Activated CD8-positive, alpha-beta memory T cell treated with anti-CD3 and anti-CD28 coated beads, Interleukin-2, amount 50 U/mL, for 4 hours (primary cell): Measurements from ENCODE around the gene MEIOSIN.
A peak's percentile ranks its signal among the peaks of the same experiment; 100 is the strongest.
"Not testable (repeated sequence)": the region's sequence is repeated elsewhere in the genome, so short reads cannot be mapped to it uniquely, and the experiment has no call there.

ENCODE experiments used
- DNase-seq: peaks from one replicate; pipeline ENCODE4 v3.0.0-alpha.2; 2020

The MEIOSIN gene

DNA sequence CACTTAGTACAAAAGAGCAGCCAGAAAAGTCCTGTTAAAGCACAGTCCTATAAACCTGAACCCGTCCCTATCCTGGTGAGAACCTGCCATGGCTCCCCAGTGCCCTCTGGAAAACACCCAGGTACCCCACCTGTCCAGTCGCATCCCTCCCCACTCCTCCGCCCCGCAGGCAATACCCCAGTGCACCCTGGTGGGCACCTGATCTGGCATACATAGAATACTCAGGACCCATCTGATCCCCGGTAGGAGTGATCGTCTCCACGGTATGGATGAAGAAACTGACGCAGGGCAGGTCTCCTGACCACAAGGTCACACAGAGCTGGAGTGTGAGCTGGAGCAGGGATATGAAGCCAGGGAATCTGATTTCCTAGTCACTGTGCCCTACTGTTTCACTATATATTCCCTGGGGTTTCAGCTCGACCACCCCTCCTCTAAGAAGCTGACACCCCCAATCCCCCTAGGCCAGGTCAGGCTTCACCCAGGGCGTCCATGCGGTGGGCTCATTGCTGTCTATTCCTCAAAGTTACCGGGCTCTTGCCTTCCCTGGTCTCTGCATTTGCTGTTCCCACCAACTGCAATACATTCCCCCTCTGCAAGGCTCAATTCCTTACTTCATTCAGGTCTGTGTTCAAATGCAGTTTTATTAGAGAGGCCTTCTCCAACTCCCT, 15.1 kb upstream of the MEIOSIN start:
- DNase-seq = no peak

DNA sequence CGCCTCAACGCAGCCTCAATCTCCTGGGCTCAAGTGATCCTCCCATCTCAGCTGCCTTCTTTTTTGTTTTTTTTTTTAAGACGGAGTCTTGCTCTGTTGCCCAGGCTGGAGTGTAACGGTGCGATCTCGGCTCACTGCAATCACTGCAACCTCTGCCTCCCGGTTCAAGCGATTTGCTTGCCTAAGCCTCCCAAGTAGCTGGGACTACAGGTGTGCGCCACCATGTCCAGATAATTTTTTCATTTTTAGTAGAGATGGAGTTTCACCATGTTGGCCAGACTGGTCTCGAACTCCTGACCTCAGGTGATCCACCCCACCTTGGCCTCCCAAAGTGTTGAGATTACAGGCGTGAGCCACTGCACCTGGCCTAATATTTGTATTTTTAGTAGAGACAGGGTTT, 13.2 kb upstream of the MEIOSIN start:
- DNase-seq = not testable (repeated sequence)

DNA sequence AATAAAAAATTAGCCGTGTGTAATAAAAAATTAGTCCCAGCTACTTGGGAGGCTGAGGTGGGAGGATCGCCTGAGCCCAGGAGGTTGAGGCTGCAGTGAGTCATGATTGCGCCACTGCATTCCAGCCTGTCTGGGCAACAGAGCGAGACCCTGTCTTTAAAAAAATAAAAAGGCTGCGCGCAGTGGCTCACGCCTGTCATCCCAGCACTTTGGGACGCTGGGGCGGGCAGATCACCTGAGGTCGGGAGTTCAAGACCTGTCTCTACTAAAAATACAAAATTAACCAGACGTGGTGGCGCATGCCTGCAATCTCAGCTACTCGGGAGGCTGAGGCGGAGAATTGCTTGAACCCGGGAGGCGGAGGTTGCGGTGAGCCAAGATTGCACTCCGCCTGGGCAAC, 4.6 kb upstream of the MEIOSIN start:
- DNase-seq = not testable (repeated sequence)

DNA sequence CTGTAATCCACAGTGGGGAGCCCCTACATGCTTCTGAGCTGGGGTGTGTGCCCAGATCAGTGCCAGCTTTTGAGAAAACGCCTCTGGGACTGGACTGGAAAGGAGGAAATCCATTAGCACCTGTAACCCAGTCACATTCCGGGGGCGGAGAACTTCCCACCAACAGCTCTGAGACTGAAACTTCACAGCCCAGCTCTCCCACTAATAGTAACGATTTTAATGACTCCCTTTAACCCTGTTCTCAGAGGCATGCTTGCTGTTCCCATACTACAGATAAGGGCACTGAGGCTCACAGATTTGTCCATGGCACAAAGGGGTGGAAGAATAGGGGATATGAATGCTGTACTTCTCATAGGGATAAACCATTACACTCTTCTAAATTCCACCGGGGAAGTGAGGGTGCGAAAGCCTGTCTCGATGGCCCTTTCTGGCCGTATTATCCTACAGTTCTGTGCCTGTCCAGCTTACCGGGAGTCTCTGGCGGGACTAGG, 3.4 kb upstream of the MEIOSIN start:
- no peak for DNase-seq

DNA sequence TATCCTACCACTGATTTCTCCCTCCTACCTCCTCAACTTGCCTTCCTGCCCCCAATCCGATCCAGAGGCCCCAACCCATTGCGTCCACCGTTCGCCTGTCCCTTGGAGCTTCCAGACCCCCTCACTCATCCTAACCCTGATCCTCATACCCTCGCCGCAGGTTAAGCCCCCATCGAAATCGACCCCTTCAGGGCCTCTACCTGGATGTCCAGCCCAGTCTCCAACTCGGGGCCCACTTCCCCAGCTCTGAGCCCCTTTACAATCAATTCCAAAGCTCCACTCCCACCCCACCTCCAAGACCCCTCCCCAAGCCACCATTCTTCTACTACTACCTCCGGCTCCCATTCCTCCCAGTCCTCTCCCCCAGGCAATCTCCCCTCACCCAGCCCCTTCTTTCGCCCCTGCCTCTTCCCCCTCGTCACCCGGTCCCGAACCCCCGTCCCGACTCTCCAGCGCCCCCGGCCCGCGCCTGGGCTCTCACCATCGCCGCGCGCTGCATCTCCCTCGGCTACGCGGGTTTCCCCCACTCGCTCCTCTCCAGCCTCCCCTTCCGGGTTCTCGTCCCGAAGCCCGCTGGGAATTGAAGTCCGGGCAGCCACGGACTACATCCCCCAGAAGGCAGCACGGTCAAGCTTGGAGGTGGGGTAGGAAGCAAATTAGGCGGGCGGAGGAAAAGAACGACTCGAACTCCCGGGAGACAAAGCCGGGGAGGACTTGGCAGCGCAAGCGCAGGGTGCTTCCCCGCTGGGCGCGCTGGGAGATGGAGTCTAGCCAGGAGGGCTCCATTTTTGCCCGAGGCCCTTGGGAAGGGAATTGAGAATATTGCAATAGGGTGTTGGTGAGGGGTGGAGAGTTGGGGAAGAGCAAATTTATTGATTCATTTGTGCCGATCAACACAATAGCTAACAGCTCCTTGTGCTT, 2.6 kb upstream of the MEIOSIN start, which contains the start of gene FBXO46:
Gene FBXO46, minus strand, starts transcription at position 529 of the 921 bp plus-strand sequence. CDS start 17,401 bp downstream, outside the sequence.
- DNase-seq = peak; percentile 93

DNA sequence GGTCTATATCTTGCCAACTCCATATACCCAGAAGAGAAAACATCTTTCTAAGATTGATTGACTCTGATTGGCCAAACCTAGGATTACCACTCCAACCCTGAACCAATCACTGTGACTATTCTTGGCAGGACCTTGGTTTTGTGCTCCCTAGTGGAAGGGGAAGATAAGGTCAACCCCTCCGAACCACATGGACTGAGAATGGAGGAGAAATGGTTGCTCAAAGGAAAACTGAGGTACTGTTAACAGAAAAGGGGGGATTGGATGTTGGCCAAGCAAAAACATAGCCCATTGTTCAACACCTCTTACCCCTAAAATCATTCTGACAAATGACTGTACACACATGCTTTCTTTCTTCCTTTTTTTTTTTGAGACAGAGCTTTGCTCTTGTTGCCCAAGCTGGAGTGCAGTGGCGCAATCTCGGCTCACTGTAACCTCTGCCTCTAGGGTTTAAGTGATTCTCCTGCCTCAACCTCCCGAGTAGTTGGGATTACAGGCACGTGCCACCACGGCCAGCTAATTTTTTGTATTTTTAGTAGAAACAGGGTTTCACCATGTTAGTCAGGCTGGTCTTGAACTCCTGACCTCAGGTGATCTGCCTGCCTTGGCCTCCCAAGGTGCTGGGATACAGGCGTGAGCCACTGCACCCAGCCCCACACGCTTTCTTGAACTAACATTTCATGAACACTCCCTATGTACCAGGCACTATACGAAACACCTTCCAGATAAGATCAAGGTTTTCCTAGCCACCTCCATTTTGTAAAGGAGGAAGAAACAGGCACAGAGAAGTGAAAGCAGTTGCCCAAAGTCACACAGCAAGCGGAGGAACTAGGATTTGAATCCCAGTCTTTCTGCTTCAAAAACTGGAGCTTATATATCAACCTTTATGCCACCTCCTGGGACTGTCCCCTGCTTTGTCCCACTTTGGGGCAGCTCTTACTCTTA, 6.5 kb downstream of the MEIOSIN start:
- DNase-seq = no peak

DNA sequence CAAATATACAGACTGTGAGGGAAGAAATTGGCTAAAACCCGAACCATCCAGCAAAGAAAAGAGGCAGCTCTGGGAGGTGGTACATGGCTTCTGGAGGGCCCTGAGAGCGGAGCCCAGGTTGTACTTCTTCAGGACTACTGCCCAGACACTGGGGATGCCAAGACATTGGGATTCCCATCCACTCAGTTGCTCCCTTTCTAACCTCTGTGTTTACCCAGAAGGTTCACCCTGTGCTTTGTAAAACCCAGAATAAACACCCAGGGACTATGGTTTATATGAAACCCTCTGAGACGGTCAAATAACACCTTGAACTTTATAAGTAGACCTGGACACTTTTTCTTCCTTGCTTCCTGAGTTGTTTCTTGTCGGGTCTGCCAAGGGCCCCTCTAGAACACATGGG, 9.7 kb downstream of the MEIOSIN start:
- no peak for DNase-seq

DNA sequence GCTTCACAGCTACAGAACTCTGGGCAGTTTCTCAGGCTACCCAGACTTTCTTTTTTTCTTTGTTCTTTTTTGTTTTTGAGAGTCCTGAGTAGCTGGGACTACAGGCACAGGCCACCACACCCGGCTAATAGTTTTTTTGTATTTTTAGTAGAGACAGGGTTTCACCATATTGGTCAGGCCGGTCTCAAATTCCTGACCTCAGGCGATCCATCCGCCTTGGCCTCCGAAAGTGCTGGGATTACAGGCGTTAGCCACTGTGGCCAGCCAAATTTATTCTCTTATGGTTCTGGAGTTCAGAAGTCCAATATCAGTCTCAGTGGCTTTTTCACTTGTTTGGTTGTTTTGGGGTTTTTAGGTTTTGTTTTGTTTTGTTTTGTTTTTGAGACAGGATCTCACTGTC, 12.4 kb downstream of the MEIOSIN start:
- DNase-seq = no peak

DNA sequence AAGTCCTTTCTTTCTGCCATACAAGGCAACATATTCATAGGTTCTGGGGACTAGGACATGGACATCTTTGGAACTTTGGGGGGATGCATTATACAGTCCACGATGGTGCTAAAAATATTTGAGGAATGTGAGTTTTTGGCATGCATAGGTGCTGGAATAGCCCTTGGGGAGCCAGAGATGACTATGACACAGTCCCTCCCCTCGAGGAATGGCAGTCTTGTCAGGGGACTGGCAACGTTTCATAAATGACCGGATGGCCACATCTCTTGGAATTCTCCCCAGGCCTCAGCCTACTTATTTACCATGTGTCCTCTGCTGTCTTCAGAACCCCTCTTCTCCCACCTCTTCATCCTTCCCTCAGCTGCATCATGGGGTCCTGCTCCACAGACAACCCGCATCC, 13.6 kb downstream of the MEIOSIN start:
- DNase-seq = no peak

DNA sequence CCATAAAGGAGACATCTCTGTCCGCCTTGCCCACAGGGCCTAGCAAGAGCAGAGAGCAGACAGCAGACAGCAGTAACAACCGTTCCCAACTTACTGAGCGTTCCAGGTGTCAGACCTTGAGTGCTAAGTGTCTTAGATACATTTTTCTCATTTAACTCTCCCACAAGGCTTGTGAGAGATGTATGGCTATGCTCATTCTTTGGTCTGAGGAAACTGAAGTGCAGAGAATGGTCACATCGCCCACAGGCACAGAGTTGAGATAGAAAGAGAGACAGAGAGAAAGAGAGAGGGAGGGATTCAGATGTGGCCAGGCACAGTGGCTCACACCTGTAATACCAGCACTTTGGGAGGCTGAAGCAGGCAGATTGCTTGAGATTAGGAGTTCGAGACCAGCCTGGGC, 14.3 kb downstream of the MEIOSIN start:
- no peak for DNase-seq

DNA sequence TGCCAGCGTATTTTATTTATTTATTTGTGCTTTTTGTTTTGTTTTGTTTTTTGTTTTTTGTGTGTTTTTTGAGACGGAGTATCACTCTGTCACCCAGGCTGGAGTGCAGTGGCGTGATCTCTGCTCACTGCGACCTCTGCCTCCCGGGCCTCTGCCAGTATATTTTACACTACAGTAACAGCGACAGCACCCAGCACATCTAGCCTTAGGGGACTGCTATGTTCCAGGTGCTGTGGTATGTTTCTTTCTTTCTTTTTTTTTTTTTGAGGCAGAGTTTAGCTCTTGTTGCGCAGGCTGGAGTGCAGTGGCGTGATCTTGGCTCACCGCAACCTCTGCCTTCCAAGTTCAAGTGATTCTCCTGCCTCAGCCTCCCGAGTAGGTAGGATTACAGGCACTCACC, 18.2 kb downstream of the MEIOSIN start:
- DNase-seq = not testable (repeated sequence)

DNA sequence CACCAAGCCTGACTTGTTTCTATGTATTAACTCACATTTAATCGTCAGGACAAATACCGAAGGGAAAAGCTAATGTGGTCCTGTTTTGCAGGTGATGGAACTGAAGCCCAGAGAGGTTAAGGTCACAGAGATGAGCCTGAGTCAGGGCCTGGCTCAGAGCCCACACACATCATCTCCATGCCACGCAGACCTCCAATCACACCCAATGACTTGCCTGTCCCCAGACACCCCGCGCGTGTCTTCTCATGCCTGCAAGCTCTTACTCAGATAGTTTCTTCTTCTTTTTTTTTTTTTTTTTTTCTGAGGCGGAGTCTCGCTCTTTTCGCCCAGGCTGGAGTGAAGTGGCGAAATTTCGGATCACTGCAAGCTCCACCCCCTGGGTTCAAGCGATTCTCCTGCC, 19.4 kb downstream of the MEIOSIN start:
- DNase-seq = no peak

DNA sequence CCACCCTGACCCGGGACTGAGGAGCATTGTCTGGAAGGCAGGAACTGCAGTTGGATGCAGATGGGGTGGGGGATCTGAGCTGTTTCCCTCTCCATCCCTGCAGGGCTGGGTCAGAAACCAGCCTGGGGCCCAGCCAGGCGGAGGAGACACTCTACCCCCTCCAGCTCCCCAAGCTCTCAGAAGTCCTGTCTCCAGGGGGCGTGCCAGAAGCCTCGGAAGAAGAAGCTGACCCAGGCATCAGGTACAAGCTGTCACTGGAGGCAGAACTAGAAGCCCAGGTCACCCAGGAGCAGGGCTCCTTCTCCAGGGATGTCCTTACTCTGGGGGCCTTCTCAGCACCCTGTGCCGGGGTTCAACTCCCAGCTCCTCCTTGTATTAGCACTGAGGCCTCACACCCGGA, 20.3 kb downstream of the MEIOSIN start:
- no peak for DNase-seq

DNA sequence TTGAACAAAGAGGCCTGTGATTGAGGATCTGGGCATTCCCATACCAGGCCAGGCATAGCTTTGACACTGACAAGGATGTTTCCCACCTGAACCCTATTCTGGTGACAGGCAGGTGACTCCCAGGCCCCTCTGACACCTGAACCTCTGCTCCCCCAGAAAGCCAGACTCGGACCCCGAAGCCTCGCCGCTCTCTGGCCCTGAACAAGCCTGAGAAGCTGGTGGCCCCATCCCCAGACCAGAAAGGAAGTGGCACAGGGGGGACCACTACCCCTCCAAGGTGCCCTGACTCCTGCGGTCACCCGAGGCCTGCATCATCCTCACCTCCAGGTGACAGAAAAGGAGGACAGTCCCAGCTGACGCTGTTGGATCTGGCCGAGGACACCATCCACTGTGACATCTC, 21.1 kb downstream of the MEIOSIN start:
- DNase-seq = no peak

DNA sequence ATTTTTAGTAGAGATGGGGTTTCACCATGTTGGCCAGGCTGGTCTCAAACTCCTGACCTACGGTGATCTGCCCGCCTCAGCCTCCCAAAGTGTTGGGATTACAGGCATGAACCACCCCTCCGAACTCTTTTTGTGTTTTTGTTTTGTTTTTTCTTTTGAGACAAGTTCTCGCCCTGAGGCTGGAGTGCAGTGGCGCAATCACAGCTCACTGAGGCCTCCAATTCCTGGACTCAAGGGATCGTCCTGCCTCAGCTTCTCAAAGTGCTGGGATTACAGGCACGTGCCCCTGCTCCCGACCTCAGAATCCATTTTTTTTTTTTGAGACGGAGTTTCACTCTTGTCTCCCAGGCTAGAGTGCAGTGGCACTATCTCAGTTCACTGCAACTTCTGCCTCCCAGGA, 24.5 kb downstream of the MEIOSIN start:
- DNase-seq = no peak

DNA sequence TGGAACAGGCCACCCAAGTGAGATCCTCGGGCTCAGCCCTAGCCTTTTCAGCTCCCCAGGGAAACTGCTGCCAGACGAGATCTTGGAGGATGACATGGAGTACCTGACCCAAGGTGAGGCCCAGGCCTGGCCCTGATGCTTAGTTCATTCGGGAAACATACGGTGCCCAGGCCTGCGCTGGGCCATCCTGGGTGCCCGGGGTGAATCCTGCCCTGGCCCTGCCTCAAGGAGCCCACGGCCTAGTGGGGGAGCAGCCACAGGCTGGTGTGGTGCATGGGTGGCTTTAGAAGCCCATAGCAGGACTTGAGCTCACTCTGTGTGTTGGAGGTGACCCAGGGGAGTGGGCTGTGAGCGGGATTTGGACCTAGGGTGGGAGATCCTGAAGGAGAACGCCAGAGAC, 25.7 kb downstream of the MEIOSIN start:
- no peak for DNase-seq

DNA sequence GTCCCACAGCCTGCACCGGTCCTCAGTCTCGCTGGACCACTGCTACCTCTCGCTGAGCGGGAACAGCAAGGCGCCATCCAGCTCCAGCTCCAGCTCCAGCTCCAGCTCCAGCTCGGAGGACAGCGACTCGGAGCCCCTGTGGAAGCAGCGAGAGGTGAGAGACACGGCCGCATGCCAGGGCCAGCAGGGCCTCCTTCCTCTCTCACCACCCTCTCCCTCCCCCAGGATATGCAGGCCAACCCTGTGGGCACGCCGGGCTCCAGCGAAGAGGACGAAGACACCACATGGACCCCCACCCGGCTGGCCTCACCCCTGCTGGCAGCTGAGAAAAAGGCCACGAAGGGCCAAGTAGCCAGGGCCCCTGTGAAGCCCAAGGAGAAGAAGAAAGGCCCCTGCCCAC, 28.5 kb downstream of the MEIOSIN start:
- no peak for DNase-seq

DNA sequence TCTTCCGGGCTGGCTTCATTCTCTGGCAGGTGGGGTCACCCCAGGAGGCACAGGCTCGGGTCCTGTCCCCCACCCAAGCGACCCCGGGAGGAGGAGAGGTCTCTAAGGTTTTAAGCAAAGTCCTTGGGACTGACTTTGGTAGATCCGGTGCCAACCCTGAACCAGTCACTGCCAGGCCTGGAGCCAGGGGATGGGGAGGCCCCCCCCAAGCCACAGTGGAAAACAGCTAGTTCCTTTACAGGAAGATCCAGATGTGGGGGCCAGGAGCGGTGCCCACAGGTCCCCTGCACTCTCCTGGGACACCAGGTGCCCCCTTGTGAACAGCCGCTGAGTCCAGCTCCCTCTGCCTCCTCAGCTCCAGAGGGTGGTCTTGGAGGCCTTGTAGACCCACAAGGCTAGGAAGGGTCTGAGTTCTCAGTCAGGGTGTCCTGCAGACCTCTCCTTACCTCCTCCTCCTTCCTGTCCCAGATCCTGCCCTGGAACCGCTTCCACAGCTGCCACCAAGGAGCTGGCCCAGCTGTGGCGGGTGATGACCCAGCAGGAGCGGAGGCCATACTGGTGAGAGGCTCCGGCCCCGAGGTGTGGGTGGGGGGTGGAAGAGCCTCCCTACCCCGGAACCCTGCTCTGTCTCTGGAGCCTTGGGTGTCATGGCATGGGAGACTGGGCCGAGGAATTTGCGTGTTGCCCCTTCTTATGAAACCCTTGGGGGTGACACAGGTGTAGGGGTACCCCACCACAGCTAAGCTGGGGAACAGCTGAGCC, 29.8 kb downstream of the MEIOSIN start:
- DNase-seq = no peak

DNA sequence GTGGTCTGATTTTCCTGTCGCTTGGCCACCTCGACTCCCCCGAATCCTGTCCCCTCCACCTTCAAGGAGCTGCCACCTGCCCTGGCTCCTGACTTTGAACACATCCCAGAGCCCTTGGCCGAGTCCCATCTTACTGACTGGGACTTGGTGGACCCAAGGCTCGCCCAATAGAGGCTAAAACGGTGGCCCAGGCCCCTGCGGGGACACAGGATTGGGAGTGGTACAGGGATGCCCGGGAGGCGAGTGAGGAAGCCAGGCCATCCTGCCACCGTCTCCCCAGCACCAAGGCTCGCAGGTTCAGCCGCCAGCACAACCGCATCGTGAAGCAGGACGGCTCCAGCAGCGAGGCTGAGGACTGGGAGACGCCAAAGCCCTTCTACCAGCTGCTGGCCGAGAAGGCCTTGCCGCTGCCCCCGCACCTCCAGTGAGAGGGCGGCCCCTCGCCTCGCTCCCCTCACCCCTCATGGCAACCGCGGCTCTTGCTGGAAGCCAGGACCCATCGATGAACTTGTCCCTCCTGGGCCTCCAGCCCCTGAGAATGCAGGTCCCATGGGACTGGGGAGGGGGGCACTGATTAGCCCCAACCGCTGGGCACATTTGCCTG, 30.6 kb downstream of the MEIOSIN start:
- DNase-seq = no peak

DNA sequence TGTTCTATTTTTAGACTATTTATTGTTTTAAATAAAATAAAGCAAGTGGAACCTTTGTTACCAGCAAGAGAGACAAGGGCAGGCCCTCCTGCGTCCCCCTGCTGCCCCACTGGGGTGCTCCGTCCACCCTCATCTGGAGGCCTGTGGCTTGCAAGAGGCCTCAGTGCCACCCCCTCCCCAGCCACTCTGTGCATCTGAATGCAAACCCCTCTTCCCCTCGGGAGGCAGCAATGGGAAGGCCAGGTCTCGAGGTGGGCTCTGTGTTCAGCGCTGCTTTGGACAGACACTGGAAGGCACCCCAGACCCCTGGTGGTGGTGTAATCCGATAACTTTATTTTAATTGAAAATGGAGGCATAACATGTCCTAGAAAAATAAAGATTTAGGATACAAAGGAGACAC, 31.2 kb downstream of the MEIOSIN start:
- no peak for DNase-seq

DNA sequence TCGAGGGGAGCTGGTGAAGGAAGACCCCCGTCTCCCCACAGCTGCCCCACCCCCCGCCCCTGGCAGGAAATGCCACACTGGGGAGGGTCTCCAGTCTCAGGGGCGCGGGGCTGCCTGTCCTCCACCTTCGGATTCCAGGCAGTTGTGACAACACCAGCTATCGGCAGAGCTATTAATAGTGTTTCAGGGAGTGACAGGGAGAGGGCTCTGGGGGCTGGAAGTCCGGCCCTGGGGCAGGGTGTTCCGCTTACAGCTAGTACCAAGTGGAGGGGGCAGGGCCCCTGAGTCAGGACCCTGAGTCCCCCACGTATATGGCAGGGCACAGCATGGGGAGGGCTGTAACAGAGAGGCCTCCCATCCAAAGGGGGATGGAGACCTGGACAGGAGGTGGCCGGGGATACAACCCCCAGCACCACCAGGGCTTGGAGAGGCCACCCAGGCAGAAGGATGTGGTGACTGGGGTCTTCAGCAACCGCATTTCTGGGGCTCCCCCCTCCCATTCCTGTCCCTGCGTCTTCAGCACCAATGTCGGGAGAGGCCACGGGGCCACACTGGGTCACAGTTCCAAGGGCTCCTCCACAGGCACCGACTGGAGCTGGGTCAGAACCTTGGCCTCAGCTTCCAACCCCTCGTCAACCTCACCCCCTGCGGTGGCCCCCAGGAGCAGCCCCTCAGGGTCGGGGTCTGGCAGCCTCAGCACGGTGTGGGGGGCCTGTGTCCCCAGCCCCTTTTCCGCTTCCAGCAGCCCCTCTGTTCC, 31.9 kb downstream of the MEIOSIN start:
- DNase-seq = no peak
